HCT116 (cell line): Measurements from ENCODE around the gene RBM47. TPM values are rescaled to one million over a fixed set of nuclear protein-coding genes. Genes with fewer than 3 reads are reported as not detected.

Experiments
- ATAC-seq: fragments of 200-7000 bp; cut with Tn5 transposase; 2 replicates; pipeline ENCODE4 v1.9.1; 2020; ENCODE audit warnings: mild to moderate bottlenecking, moderate library complexity
- BruUV-seq: library from RNA; stranded (reverse); fragments of 400-500 nt; replicated peaks from 2 replicates; lab custom pipeline; 2021; lab: Mats Ljungman, UMichigan
- CTCF ChIA-PET: fragments of 300-600 bp; sonication (Branson Sonifier 250); formaldehyde crosslinking; loops from one replicate; lab custom pipeline; 2021; ENCODE audit warnings: antibody characterized with exemption; lab: Charles Lee
- POLR2A ChIA-PET: fragments of 300-600, 350-600 bp; sonication (Branson Sonifier 250); formaldehyde crosslinking; loops from one replicate; lab custom pipeline; 2021; ENCODE audit warnings: antibody characterized with exemption; lab: Charles Lee
- RAD21 ChIA-PET, 2 experiments: fragments of 300-600 bp; sonication (Branson Sonifier 250); formaldehyde crosslinking; loops; one replicate each; lab custom pipeline; 2023; ENCODE audit warnings: low total read pairs in 2 of 2; ENCODE audit not compliant: uncharacterized antibody in 2 of 2, unreplicated experiment in 2 of 2, low non-redundant PET in 1 of 2; lab: Charles Lee
- DNase-seq: peaks from one replicate; pipeline ENCODE4 v3.0.0-alpha.2; 2010; ENCODE audit warnings: low read depth, low spot score
- H2AFZ ChIP-seq: fragments of 200-600 bp; shearing (Covaris generic), sonication (generic); 2 replicates; pipeline ENCODE4 v1.6.1; 2017; ENCODE audit warnings: low read depth, mixed run types, mixed read lengths, antibody characterized with exemption, low read length; ENCODE audit not compliant: poor library complexity, severe bottlenecking
- H3K27ac ChIP-seq: 2 replicates; pipeline ENCODE4 v1.5.1; 2012; ENCODE audit warnings: low read depth, low read length
- H3K27me3 ChIP-seq: fragments of 200-600 bp; sonication (generic); 2 replicates; pipeline ENCODE4 v1.6.1; 2016; ENCODE audit warnings: mixed run types, low read length, mixed read lengths; ENCODE audit not compliant: insufficient read depth
- H3K36me3 ChIP-seq, 2 experiments: fragments of 200-500 bp in 1 of 2; fragments of 200-600 bp in 1 of 2; sonication (Bioruptor generic) in 1 of 2; sonication (generic) in 1 of 2; 2 replicates each; pipeline versions ENCODE4 v1.5.1 to v1.6.1; 2014 to 2016; ENCODE audit warnings: low read length in 2 of 2, inconsistent platforms in 1 of 2, mixed read lengths in 1 of 2, mixed run types in 1 of 2; ENCODE audit not compliant: insufficient read depth in 2 of 2, control insufficient read depth in 1 of 2
- H3K4me1 ChIP-seq, 2 experiments: fragments of 200-600 bp in 1 of 2; sonication (generic) in 1 of 2; 2 replicates each; pipeline versions ENCODE4 v1.5.1 to v1.6.1; 2012 to 2017; ENCODE audit warnings: low read length in 2 of 2, inconsistent platforms in 1 of 2, mild to moderate bottlenecking in 1 of 2, mixed read lengths in 1 of 2, mixed run types in 1 of 2, moderate library complexity in 1 of 2; ENCODE audit not compliant: insufficient read depth in 2 of 2, control insufficient read depth in 1 of 2
- H3K4me2 ChIP-seq: fragments of 200-600 bp; sonication (generic); 2 replicates; pipeline ENCODE4 v1.6.1; 2017; ENCODE audit warnings: mixed run types, low read length, mixed read lengths
- H3K4me3 ChIP-seq, 2 experiments: fragments of 200-600 bp in 1 of 2; sonication (generic) in 1 of 2; replicated peaks in 1 of 2; 2 replicates each; pipeline ENCODE4 v1.5.1; 2011 to 2016; ENCODE audit warnings: low read length in 2 of 2, control low read depth in 1 of 2, low read depth in 1 of 2, mild to moderate bottlenecking in 1 of 2, mixed read lengths in 1 of 2, mixed run types in 1 of 2
- H3K79me2 ChIP-seq: fragments of 200-600 bp; sonication (generic); 2 replicates; pipeline ENCODE4 v1.6.1; 2017; ENCODE audit warnings: mild to moderate bottlenecking, mixed run types, low read length, moderate library complexity, mixed read lengths; ENCODE audit not compliant: insufficient read depth
- H3K9ac ChIP-seq: fragments of 200-600 bp; sonication (generic); 2 replicates; pipeline ENCODE4 v1.6.1; 2016; ENCODE audit warnings: low read length, mixed read lengths
- H3K9me2 ChIP-seq: fragments of 200-600 bp; sonication (generic), shearing (Covaris generic); 2 replicates; pipeline ENCODE4 v1.6.1; 2017; ENCODE audit warnings: mixed run types, mild to moderate bottlenecking, moderate library complexity; ENCODE audit not compliant: insufficient read depth
- H3K9me3 ChIP-seq, 2 experiments: fragments of 200-500 bp in 1 of 2; fragments of 200-600 bp in 1 of 2; sonication (Bioruptor generic) in 1 of 2; sonication (generic) in 1 of 2; 2 replicates each; pipeline ENCODE4 v1.6.1; 2014 to 2017; ENCODE audit warnings: low read length in 2 of 2, mixed read lengths in 2 of 2, inconsistent platforms in 1 of 2, low read depth in 1 of 2, mild to moderate bottlenecking in 1 of 2, mixed run types in 1 of 2, moderate library complexity in 1 of 2; ENCODE audit not compliant: control insufficient read depth in 1 of 2, insufficient read depth in 1 of 2
- H4K20me1 ChIP-seq: fragments of 200-600 bp; sonication (generic), shearing (Covaris generic); 2 replicates; pipeline ENCODE4 v1.6.1; 2017; ENCODE audit warnings: mixed run types, mild to moderate bottlenecking, moderate library complexity; ENCODE audit not compliant: insufficient read depth
- CBX3 ChIP-seq: IDR thresholded peaks from 2 replicates; pipeline ENCODE4 v1.6.1; 2012; ENCODE audit warnings: low read depth
- CTCF ChIP-seq, 3 experiments: fragments of 200-600 bp in 1 of 3; sonication (generic) in 1 of 3; IDR thresholded peaks in 2 of 3; conservative IDR thresholded peaks in 1 of 3; 2 replicates each; pipeline ENCODE4 v1.5.1; 2012 to 2017; ENCODE audit warnings: low read depth in 2 of 3, low read length in 2 of 3, antibody characterized with exemption in 1 of 3, borderline replicate concordance in 1 of 3, control low read depth in 1 of 3, mild to moderate bottlenecking in 1 of 3, mixed read lengths in 1 of 3, mixed run types in 1 of 3, moderate library complexity in 1 of 3; ENCODE audit not compliant: insufficient read depth in 1 of 3
- ELF1 ChIP-seq: IDR thresholded peaks from 2 replicates; pipeline ENCODE4 v1.6.1; 2012; ENCODE audit warnings: low read depth, borderline replicate concordance
- EZH2 ChIP-seq: fragments of 200-600 bp; sonication (generic); IDR thresholded peaks from 2 replicates; pipeline ENCODE4 v1.6.1; 2017; ENCODE audit warnings: antibody characterized with exemption, mixed run types
- EZH2phosphoT487 ChIP-seq: fragments of 200-600 bp; IDR thresholded peaks from 2 replicates; pipeline ENCODE4 v1.6.1; 2018; ENCODE audit warnings: antibody characterized with exemption, borderline replicate concordance
- JUND ChIP-seq: IDR thresholded peaks from 2 replicates; pipeline ENCODE4 v1.6.1; 2012
- MAX ChIP-seq: IDR thresholded peaks from 2 replicates; pipeline ENCODE4 v1.6.1; 2012
- POLR2A ChIP-seq: IDR thresholded peaks from 2 replicates; pipeline ENCODE4 v1.7.0; 2011; ENCODE audit warnings: borderline replicate concordance; ENCODE audit not compliant: insufficient read depth, insufficient read length; ENCODE audit errors: extremely low read depth
- POLR2AphosphoS5 ChIP-seq: IDR thresholded peaks from 2 replicates; pipeline ENCODE4 v1.6.1; 2011; ENCODE audit warnings: mild to moderate bottlenecking, low read depth, low read length, moderate library complexity
- SIN3A ChIP-seq: IDR thresholded peaks from 2 replicates; pipeline ENCODE4 v1.6.1; 2012; ENCODE audit warnings: low read depth
- SP1 ChIP-seq: IDR thresholded peaks from 2 replicates; pipeline ENCODE4 v1.6.1; 2012; ENCODE audit warnings: low read depth
- SRF ChIP-seq: IDR thresholded peaks from 2 replicates; pipeline ENCODE4 v1.6.1; 2012; ENCODE audit warnings: low read depth
- TCF7L2 ChIP-seq: IDR thresholded peaks from 2 replicates; pipeline ENCODE4 v1.7.0; 2011; ENCODE audit warnings: borderline replicate concordance, inconsistent platforms; ENCODE audit not compliant: insufficient read depth, insufficient read length; ENCODE audit errors: extremely low read depth
- YY1 ChIP-seq: IDR thresholded peaks from 2 replicates; pipeline ENCODE4 v1.6.1; 2011; ENCODE audit warnings: low read length, low read depth, moderate library complexity, mild to moderate bottlenecking; ENCODE audit not compliant: insufficient replicate concordance; ENCODE audit errors: extremely low read depth
- ZBTB33 ChIP-seq: IDR thresholded peaks from 2 replicates; pipeline ENCODE4 v1.6.1; 2011; ENCODE audit warnings: mild to moderate bottlenecking, low read length, moderate library complexity; ENCODE audit not compliant: insufficient replicate concordance; ENCODE audit errors: extremely low read depth
- ZFX ChIP-seq: fragments of 450-650 bp; IDR thresholded peaks from 2 replicates; pipeline ENCODE4 v1.6.1; 2017
- ZNF274 ChIP-seq: fragments of 200-500 bp; sonication (Bioruptor generic); IDR thresholded peaks from 2 replicates; pipeline ENCODE4 v1.6.1; 2014; ENCODE audit warnings: mild to moderate bottlenecking, low read depth, low read length, inconsistent platforms
- intact Hi-C: fragments of 100-400 bp; cut with micrococcal nuclease; formaldehyde crosslinking; loops from 2 replicates; pipeline ENCODE4 v1.10.0; 2022
- total RNA-seq: library from RNA; stranded (reverse); gene quantifications from one replicate; pipeline ENCODE4 v1.2.1, GENCODE V29; 2021; ENCODE audit not compliant: unreplicated experiment

RBM47 gene
- total RNA-seq, 1 experiment from 2014 or later = 22.2 TPM

DNA sequence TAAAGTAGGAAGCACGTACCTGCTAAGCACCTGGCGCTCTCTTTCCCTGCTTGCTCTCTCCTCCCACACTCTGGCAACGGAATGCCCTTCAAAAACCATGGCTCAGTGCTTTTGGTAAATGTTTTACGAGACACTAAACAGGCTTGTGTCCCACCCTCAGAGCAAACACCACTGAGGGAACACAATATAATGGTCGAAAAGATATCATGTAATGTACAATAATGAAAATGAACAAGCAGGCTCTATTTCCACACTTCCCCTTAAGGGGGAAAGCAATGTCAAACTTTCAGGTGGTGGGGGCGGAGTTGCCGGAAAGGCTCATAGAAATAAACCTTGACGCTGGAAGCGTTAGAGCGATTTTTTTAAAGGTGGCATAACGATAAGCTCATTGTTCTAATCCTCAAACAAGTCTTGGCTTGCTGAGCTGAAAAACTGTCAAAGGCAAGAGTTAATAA lies 115.1 kb downstream of the RBM47 start:
- Histone ChIP-seq H3K27ac (no peak overlapping the region), H4K20me1 (no peaks in the 10 kb centered on the region), H3K9me2 (no peaks in the 10 kb centered on the region), H2AFZ (no peak overlapping the region), H3K9ac (no peak overlapping the region), H3K27me3 (no peaks in the 10 kb centered on the region), H3K4me3 (no peak overlapping the region), H3K4me1 (peaks cover 13 to 29% of the 10 kb centered on the region in 2 experiments), H3K79me2 (no peaks in the 10 kb centered on the region), H3K36me3 (no peaks in the 10 kb centered on the region), H3K9me3 (no peaks in the 10 kb centered on the region), H3K4me2 (peak overlapping the region; percentile 41)
- DNase-seq (no peak), ATAC-seq (no peak)
- intact Hi-C loops = loop anchor here (10.0 kb wide), 1 partner anchor 460 kb away; the partner anchor contains the start of gene N4BP2
- no TSS peak for BruUV-seq
- TF ChIP-seq SP1 = no peak
- no peak for TF ChIP-seq SIN3A
- TF ChIP-seq SRF = no peak
- no peak for TF ChIP-seq ELF1
- TF ChIP-seq ZNF274 = no peak
- POLR2A ChIA-PET = no interaction called here
- CTCF ChIA-PET = no interaction called here
- RAD21 ChIA-PET = no interaction called here

DNA sequence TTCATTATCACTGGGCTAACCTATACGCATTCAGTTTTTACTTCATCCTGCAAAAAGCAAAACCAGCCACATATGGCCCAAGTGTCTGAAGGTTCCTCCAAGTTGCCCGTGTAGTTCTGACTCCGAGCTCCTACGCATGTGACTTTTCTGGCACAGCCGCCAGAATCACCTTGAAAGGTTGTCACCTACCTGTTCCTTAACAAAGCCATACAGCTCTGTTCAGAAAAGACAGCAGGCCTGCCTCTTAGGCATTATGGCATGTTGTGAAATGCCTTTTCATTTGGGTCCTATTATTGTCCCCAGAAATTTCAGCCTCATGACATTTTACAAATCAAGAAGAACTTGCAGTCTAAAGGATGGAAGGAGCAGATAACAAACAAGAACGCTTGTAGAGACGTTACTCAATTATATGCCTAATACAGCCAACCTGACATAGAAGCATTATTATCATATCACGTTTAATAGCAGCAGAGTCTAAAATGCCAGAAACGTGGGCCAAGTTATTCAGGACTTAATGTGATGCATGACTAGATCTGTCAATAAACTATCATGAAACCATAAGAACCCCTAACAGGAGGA lies 118.5 kb downstream of the RBM47 start:
- intact Hi-C loops = loop anchor here (10.0 kb wide), 1 partner anchor 456 kb away; the partner anchor contains the start of gene N4BP2
- H3K27me3 ChIP-seq = no peaks in the 10 kb centered on the region
- POLR2A ChIA-PET = no interaction called here
- H3K36me3 ChIP-seq = no peaks in the 10 kb centered on the region
- H3K4me3 ChIP-seq = no peak overlapping the region
- no TSS peak for BruUV-seq
- RAD21 ChIA-PET = no interaction called here
- DNase-seq (no peak), ATAC-seq (no peak)
- H3K9me3 ChIP-seq = no peaks in the 10 kb centered on the region
- no peak overlapping the region for H3K9ac ChIP-seq
- H3K27ac ChIP-seq = no peak overlapping the region
- CTCF ChIA-PET = no interaction called here
- no peak overlapping the region for H2AFZ ChIP-seq
- H3K4me1 ChIP-seq = peaks cover 13 to 35% of the 10 kb centered on the region in 2 experiments
- H3K9me2 ChIP-seq = no peaks in the 10 kb centered on the region
- H4K20me1 ChIP-seq = no peaks in the 10 kb centered on the region
- H3K79me2 ChIP-seq = no peaks in the 10 kb centered on the region
- H3K4me2 ChIP-seq = no peak overlapping the region
- TF ChIP-seq CBX3 (no peak), POLR2A (no peak), EZH2phosphoT487 (no peak), POLR2AphosphoS5 (no peak), MAX (no peak), SRF (no peak), JUND (no peak), TCF7L2 (no peak), ZBTB33 (no peak), ZFX (no peak), CTCF (IDR thresholded peaks at IDR 0.05 in 2 of 3, conservative IDR thresholded peaks at IDR 0.05 in 1 of 3; ENCODE audit: borderline replicate concordance in 1 of 3, insufficient read depth in 1 of 3, low read depth in 2 of 3, low read length in 2 of 3) (no peak), YY1 (no peak), EZH2 (no peak), ZNF274 (no peak)
